LoVo (cell line): ENCODE results near the gene CARD9.
"Not testable (repeated sequence)": the region's sequence is repeated elsewhere in the genome, so short reads cannot be mapped to it uniquely, and the experiment has no call there.

Source experiments
- DNase-seq: peaks from one replicate; pipeline ENCODE4 v3.0.0-alpha.2; 2016; ENCODE audit warnings: low spot score

The CARD9 gene

DNA sequence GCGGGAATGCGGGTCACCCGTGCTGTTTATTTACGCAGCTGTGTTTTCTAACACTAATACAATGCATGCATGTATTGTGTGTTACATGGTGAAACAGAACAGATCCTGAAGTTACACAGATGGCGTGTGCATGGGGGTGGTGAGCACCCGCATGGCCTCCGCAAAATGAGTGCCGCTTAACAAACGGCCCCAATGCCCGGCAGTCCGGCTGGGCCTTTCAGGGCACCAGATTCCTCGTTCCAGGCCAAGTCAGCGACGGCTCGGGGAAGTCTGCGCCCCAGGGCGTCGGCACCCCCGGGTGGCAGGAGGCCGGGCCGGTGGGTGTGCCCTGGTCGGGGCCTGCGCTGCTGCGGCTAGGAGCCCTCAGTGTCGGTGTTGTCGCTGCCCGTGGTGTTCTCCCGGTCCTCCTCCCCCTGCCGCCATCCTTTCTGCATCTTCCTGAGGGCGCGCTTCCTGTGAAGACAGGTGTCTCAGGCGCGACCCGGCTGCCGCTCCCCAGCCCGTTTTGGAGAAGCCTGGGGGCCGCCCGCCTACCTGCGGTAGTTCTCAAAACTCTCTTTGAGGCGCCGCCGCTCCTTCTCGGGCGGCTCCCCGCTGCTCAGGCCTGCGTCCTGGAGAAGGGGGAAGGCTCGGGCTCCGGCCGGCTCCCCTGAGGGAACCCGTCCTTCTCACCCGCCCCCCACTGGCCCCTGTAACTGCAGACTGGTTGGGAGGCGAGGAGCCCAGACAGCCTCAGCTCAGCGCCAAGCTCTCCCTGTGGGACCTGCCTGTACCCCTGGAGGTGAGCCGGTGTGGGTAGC, 9.3 kb downstream of the CARD9 start:
- DNase-seq = no peak

DNA sequence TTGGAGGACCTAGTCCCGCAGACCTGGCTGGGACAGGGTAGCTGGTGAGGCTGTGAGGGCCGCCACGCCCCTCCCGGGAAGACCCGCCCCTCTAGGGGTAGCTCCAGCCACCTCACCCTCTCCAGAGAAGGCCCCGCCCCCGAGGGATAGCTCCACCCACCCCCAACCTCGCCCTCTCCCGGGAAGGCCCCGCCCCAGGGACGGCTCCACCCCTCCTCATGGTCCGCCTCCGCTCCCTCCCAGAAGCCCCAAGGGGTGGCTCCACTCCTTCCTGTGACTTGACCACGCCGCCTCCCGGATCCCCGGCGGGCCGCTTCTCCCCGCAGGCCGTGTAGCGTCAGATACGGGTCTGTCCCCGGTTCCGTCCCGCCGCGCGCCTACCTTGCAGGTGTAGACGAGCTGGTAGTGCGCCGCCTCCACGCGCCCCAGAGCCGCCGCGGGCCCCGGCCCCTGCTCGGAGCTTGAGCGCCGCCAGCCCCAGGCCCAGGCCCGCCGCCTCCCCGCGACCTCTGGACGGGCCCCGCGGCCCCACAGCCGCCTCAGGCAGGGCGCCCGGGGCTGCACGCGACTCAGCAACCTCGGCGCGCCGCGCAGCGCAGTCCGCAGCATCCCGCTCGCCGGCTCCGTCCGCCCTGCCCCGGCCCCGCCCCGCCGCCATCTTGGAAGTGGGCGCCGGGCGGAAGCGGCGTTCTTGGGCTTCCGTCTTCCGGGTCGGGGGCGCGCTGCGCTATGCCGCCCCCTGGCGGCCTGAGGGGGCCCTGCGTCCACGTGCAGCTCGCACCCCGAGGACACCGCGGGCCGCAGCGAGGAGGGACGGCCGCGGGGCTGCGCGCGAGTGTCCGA, 10.1 kb downstream of the CARD9 start, which contains the start of gene DNLZ:
TSS of gene DNLZ (minus strand) at position 639 of the 843 bp plus-strand sequence. CDS start at position 609, 30 bp downstream.
- peak; percentile 91 for DNase-seq

DNA sequence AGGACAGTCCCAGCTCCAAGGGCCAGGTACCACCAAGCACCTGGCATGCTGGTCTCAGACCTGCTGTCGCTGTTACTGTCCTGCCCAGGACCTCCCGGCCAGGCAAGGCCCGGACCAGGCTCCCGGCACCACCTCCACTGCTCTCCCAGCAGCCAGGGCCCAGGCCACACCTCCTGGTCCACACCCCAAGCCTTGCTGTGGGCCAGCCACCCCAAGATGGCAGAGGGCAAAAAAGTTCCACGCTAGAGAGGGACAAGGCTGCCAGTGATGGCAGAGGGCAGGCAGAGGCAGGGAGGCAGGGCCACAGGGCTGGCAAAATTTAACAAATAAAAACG, 11.1 kb downstream of the CARD9 start:
- no peak for DNase-seq

DNA sequence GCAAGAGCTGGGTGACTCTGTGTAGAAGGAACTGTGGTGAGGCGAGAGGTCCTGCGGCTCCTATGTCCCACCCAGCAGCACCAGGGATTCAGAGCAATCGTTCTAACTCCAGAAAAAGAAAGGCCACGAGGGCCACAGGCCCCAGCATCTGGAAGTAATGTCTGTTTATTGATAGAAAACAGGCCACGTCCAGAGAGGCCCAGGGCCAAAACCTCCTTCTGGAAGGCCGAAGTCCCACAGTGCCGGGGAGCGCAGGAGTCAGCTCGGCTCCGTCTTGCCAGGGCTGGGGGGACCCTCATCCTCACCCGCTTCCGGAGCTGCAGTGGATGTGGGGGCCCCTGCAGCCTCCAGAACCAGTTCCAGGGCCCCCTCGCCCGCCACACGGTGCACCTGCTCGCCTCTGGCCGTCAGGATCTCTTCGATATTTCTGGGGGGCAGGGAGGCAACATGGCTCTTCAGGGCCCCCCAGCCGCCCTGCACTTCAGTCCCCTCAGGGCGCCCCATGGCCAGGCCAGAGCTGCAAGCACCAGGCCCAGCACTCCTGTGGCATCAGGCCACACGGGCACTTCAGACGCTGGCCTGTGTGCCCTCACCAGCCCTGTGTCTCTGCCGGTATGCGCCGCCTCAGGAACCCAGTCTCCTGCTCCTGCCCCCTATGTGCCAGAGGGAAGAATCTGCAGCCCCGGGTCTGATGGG, 11.6 kb downstream of the CARD9 start:
- no peak for DNase-seq

DNA sequence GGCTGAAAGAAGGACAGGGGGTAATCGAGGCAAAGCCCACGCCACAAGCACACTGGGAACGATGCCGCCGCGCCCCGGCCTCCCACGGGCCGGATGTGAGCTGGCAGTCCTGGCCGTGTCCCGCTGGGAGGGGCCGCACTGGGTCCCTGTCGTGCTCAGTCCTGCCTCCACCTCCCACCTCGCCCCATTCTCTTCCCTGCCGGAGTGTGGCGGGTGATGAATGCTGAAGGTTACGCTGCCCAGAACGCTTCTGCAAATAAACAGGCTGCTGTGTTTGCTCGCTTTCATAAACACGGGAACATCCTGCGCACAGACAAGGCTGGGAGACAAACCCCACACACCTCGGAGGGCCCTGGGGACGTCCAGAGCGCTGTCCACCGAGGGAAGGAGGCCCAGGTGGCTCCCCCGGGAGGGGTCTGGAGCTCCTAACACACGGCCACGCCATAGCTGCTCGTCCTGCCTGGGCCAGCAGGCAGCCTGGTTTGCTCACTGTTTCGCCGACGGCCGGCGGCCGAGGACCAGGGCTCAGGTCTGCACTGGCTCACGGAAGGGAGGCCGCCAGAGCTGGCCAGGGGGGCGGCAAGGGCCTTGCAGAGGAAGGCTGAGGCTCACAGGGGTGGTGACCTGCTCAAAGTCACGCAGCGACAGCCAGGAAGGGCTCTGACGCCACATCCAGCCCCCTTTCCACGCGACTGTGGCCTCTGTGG, 12.3 kb downstream of the CARD9 start:
- DNase-seq = no peak

DNA sequence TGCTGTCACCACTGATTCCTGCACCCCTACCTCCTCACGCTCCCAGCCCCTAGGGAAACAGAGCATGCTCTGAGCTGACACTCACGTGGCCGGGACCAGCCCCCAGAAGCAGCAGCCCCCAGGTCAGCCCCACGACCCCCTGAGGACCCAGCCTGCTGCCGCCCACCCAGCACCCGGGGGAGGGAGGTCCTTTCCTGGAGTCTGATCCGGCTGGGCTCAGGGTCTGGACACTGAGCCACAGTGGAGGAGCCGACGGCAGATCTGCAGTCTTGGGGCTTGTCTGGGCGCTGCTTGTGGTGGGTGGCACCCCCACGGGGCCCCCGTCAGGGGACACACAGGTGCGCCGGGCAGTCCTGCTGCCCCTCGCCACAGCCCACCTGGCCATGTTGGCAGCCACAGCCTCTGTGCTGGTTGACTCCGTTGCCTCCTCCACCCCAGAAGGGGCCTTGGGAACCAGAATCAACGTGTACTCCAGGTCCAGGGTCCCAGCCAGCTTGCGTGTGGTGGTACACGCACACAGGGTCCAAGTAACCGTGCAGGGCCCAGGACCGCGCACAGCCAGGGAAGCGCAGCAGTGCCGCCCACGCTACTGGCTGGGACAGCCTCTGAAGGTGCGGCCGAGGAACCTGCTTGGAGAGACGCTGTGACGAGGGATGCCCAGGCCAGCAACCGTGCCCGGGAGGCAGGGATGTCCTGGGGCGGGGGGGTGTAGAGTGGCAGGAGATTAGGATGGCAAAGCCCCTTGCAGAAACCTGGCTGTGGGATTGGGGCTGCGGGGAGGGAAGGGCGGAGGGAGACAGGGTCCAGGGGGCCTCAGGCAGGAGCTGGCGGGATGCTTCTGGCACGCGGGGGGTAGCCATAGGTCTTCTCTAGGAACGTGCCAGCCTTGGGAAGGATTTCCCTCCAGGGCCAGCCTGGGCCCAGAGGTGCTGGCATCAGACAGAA, 13.4 kb downstream of the CARD9 start:
- DNase-seq = no peak

DNA sequence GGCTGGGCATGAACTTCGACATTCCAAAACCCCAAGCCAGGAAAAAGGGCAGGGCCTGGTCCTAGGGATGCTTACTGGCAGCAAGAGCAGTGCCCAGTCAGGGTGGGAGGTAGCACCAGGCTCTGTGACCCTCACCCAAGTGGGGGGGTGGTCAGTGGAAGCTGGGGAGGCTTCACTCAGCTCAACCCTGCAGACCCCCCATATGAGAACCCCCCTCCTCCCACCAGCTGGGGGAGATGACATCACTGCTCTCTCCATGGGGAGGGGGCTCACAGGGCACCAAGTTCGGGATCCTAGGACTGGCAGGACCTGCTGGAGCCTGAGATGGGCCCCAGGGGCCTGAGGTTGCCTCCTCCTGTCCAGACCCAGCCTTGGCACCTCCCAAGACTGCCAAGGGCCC, 14.6 kb downstream of the CARD9 start:
- no peak for DNase-seq

DNA sequence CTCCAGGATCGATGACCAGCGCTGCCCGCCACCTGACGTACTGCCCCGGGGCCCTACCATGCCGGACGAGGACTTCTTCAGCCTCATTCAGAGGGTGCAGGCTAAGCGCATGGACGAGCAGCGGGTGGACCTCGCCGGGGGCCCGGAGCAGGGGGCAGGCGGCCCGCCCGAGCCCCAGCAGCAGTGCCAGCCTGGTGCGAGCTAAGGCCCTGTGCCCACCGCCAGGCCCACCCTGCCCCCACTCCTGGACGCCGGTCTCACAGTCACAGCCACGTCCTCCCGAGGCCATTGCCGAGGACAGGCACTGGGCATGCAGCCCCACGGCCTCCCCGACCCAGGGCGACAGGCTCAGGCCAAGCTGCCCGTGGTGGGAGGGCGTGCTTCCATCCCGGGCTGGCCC, 15.5 kb downstream of the CARD9 start:
- no peak for DNase-seq

DNA sequence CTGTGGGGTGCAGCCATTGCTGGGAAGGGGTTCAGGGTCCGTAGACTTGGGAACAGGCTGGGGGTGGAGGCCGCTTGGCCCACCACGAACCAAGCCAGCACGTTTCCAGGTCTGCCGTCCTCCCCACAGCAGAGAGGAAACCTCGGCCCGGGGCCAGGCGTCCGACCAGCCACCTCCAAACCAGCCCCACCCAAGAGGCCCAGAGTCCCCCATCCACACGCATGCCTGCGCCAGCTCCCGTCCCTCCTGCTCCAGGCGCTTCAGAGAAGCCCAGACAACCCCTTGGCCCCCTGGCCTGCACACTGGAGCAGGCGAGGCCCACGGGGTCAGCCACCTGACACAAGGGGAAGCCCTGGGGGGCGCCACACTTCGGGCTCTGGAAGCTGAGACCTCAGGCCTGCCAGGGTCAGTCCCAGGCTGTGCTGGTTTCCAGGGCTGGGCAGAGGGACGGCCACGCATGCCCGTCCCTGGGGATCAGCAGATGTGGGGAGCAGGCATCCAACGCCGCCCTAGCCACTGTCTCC, 16.2 kb downstream of the CARD9 start:
- DNase-seq = no peak

DNA sequence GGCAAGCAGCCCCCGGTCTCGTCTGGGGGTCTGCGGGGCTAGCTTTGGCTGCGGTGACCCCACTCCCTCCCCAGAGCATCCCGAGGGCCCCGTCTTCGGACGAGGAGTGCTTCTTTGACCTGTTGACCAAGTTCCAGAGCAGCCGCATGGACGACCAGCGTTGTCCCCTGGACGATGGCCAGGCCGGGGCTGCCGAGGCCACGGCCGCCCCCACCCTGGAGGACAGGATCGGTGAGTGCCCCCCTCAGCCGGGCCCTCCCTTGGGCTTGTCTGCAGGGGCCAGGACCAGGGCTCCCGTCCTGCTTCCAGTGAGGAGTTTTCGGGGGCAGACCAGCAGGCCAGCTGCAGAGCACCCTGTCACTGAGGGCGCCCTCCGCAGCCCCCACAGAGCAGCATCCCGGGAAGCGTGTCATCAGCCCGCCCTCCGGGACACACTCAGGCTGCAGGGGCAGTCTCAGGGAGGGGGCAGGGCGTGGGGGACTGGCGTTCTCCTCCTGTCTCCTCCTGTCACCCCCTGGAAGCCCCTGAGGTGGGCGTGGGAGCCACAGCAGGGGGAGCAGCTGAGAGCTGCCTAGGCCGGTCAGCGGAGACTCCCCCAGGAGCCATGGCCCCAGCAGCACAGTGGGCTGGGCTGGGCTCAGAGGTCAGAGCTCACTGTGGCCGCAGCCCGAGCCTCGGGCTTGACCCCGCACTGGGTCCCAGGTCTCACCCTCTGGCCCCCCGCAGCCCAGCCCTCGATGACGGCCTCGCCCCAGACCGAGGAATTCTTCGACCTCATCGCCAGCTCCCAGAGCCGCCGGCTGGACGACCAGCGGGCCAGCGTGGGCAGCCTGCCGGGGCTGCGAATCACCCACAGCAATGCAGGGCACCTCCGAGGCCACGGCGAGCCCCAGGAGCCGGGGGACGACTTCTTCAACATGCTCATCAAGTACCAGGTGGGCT, 17.6 kb downstream of the CARD9 start:
- no peak for DNase-seq

DNA sequence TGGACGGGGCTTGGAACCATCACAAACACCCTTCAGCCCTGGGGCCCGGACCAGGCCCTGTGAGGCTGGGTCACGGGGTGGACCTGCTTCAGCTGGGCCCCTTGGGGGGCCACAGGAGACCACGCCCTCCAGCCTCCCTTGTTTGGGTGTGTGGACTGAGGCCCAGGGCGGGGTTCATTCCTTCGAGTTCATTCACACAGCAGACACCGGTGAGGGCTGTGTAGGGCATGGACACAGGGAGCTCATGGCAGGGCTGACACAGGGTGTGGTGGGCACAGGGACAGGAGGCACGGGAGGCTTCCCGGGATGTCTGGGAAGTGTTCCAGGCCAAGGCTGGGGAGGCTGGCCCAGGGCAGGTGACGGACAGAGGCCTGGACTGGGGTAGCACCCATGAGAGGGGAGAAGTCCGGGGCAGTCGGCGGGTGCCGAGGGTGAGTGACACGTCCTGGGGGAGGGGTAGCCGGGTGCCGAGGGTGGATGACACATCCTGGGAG, 18.8 kb downstream of the CARD9 start:
- DNase-seq = peak; percentile 39

DNA sequence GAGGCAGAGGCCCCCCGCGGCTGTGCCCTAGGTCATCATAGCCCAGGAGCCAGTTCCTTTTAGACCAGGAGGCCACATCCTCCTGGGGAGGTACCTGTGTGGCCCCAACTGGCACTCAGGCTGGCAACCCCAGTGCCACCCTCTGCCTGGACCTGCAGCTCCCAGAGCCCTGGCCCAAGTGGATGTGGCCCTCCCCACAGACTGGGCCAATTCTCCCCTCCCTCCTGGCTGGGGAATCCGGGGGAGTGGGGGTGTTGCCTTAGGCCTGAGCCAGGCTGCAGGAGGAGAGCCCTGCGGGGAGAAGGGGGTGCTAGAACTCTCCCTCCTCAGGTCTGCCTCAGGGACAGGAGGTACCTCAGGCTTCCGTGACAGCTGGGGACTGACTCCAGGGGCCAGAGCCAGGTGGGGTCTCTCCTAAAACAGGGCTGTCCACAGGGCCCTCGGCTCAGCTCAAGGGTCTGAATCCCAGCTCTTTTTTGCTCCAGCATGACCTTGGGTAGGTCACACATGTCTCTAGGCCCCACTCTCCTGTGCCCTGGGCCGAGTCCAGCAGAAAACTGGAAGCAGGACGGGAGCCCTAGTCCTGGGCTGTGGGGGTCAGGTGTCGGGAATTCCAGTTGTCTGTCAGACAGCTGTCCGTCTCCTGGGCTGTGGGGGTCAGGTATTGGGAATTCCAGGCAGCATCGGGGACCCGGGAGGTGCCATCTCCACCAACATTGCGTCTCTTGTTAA, 19.5 kb downstream of the CARD9 start:
- DNase-seq = no peak

DNA sequence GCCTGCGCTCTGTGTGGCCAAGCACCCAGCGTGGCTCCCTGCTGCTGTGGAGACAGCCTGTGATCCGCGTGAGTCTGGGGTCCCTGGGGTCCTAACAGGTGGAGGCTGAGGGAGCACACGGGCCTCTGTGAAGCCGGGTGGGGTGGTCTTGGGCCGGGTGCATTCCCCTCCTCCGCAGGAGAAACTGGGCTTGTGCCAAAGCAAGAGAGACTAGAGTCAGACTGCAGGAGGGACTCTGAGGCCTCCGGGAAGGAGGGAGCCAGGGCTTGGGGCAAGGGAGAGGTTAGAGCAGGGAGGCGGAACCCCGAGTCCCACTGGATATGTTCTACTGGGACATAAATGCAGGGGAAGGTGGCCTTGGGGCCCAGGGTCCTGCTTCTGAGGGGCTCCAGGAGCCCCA, 20.4 kb downstream of the CARD9 start:
- no peak for DNase-seq

DNA sequence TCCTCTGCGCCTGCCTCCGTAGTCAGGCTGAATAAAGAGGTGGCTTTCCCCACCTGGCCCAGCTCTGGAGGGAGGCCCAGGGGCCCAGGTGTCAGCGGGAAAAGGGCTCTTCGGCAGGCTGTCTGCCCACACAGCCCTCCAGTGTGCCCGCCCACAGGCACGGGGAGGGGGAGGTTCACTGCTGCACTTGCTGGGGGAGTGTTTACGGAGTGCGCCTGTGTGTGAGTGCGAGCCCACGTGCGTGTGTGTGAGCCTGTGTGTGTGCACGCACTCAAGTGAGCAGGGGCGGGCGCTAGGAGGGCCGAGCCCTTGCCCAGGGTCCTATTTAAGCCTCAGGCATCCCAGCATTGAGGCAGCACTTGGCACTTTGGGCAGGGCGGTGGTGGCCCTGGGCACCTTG, 20.8 kb downstream of the CARD9 start:
- no peak for DNase-seq

DNA sequence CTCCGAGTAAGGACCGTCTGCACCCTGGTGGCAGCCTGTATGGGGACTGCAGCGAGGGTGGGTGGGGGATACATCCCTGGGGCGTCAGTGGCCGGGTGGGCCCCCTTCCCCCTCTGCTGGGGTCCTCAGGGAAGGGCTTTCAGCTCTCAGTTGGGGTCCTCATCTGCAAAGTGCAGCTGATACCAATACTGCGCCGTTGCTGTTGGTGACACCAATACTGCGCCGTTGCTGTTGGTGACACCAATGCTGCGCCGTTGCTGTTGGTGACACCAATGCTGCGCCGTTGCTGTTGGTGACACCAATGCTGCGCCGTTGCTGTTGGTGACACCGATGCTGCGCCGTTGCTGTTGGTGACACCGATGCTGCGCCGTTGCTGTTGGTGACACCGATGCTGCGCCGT, 21.6 kb downstream of the CARD9 start:
- DNase-seq = not testable (repeated sequence)

DNA sequence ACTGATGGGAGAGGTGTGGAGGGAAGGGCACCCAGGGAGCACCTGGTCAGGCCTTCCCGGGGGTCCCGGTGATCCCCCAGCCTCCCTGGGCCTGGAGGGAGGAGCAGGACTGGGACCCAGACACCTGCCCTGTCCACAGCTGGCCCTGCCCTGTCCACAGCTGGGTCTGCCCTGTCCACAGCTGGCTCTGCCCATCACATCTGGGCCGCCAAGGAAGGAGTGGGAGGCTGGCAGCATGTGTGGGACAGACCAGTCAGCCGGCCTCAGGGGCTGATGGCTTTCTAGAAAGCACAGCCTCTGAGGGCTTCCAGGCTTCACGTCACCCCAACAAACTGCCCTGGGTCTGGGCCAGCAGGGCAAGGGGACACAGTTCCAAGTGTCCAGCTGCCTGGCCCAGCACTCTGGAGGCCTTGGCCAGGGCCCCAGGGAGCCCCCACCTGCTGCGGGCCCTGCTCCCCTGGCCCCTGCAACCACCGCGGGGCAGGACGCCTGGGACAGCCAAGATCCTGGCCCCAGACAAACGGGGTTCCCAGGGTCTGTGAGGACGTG, 22.1 kb downstream of the CARD9 start:
- no peak for DNase-seq

DNA sequence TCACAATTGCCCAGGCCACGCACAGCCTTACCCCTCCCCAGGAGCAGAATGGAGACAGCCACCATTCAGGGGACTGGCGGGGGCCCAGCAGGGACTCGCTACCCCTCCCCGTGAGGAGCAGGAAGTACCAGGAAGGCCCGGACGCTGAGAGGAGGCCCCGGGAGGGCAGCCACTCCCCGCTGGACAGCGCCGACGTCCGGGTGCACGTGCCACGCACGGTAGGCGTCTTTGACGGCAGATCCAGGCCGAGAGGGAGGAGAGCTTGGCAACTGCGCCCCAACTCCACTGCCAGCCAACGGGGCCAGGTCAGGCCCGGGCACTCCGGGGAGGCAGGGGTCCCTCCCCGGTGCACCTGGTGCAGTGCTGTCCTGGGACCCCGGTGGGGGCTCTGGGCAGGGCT, 23.9 kb downstream of the CARD9 start:
- no peak for DNase-seq

DNA sequence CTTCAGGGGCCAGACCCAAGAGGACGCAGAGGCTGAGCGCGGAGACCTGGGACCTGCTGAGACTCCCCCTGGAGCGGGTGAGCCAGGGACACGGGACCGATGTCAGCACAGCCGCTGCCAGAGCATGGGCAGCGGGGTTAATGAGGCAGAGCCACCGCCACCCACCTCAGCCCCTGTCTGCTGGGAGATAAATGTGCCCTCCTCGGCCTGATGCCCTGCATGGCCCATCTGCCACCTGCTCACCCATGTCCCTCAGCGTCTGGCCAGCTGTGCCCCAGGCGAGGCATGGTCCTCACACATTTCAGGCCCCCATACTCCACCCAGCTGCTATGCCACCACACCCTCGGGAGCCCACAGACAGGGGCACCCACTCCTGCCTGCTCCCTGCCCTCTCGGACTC, 24.8 kb downstream of the CARD9 start:
- no peak for DNase-seq
